B cell (primary cell): ENCODE results near the gene CUL1.

ENCODE experiments used
- CTCF ChIP-seq: fragments of 200-600 bp; IDR thresholded peaks from one replicate; pipeline ENCODE4 v1.8.0; 2022; ENCODE audit warnings: antibody characterized with exemption, mild to moderate bottlenecking
- EZH2 ChIP-seq: IDR thresholded peaks from 2 replicates; pipeline ENCODE4 v1.6.1; 2012; ENCODE audit warnings: borderline replicate concordance, low read depth, mild to moderate bottlenecking, moderate library complexity, low read length; ENCODE audit not compliant: insufficient read depth, poor library complexity, severe bottlenecking

GRCh38 chr7:148695953-148696352 is 2.8 kb upstream of the CUL1 start:
- no peak for TF ChIP-seq CTCF
- no peak for TF ChIP-seq EZH2
